ENCODE measurements around the gene YIF1B. TPM values are rescaled to one million over a fixed set of nuclear protein-coding genes. Genes with fewer than 3 reads are reported as not detected.

The YIF1B gene
- total and polyA plus RNA-seq, 9 of the 15 experiments (the other 6 are each of a cell fraction or from before 2014, with no cell fraction given) = 8.5 to 586 (median 323) TPM

DNA sequence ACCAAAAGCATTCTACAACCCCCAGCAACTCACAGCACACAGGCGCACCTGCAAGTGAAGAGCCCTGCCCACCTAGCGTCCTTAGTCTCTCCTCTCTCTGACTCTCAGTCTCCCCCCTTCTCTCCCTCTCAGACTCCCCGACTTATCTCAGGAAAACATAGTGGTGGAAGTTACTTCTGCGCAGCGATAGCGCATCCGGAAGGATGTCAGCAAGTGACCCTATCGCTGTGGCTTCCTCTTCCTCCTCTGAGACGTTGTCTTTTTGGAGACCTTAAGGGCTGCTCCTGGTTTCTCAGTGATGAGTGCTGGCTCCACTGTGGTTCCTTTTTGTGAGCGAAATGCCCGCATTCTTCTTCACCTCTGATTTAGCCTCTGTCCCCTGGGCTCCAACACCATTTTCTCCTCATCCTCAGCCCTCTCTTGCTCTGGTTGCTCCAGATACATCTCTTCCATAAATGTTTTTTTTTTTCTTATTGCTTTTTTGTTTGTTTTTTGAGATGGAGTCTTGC lies 1.4 kb upstream of the YIF1B start (continued):
- TF ChIP-seq TRIM24 (IDR thresholded peaks at IDR 0.05) (peak; percentile 93 to 95), RBM15 (IDR thresholded peaks at IDR 0.05; ENCODE audit: insufficient read depth, low read length) (no peak), THAP12 (CRISPR knock-in tag; IDR thresholded peaks at IDR 0.05) (no peak), GTF2B (IDR thresholded peaks at IDR 0.05; ENCODE audit: extremely low read depth, insufficient read length) (no peak), ZNF583 (CRISPR knock-in tag; IDR thresholded peaks at IDR 0.05) (no peak), HIVEP1 (CRISPR knock-in tag; IDR thresholded peaks at IDR 0.05) (no peak), MEF2D (tag; conservative IDR thresholded peaks at IDR 0.05; ENCODE audit: low read depth) (0 out of 2 replicates have a peak, but pooled peaks have one; percentile 23), ELK3 (CRISPR knock-in tag; IDR thresholded peaks at IDR 0.05) (no peak), STAT5A (IDR thresholded peaks at IDR 0.05; ENCODE audit: borderline replicate concordance, low read length) (peak; percentile 92), ZNF174 (CRISPR knock-in tag; IDR thresholded peaks at IDR 0.05) (no peak), CREB5 (CRISPR knock-in tag; IDR thresholded peaks at IDR 0.05) (no peak), TAF9B (IDR thresholded peaks at IDR 0.05; ENCODE audit: partially characterized antibody) (peak; percentile 83), KLF16 (IDR thresholded peaks at IDR 0.05) (peak; percentile 96), ZNF24 (IDR thresholded peaks at IDR 0.05) (peak; percentile 60; the same call in 1 of the 2 replicates), FOXM1 (IDR thresholded peaks at IDR 0.05; ENCODE audit: low read depth) (peak; percentile 94), FOXM1 (CRISPR knock-in tag; IDR thresholded peaks at IDR 0.05; ENCODE audit: low read depth) (no peak), ZNF785 (CRISPR knock-in tag; IDR thresholded peaks at IDR 0.05) (no peak), DPF2 (IDR thresholded peaks at IDR 0.05) (peak; percentile 99), SRSF9 (IDR thresholded peaks at IDR 0.05; ENCODE audit: borderline replicate concordance, low read depth, low read length) (no peak), CC2D1A (IDR thresholded peaks at IDR 0.05) (peak; percentile 96)
- TF ChIP-seq, protein P1, sequence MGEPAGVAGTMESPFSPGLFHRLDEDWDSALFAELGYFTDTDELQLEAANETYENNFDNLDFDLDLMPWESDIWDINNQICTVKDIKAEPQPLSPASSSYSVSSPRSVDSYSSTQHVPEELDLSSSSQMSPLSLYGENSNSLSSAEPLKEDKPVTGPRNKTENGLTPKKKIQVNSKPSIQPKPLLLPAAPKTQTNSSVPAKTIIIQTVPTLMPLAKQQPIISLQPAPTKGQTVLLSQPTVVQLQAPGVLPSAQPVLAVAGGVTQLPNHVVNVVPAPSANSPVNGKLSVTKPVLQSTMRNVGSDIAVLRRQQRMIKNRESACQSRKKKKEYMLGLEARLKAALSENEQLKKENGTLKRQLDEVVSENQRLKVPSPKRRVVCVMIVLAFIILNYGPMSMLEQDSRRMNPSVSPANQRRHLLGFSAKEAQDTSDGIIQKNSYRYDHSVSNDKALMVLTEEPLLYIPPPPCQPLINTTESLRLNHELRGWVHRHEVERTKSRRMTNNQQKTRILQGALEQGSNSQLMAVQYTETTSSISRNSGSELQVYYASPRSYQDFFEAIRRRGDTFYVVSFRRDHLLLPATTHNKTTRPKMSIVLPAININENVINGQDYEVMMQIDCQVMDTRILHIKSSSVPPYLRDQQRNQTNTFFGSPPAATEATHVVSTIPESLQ (CRISPR knock-in tag; IDR thresholded peaks at IDR 0.05) = no peak
- TF ChIP-seq, protein P2, sequence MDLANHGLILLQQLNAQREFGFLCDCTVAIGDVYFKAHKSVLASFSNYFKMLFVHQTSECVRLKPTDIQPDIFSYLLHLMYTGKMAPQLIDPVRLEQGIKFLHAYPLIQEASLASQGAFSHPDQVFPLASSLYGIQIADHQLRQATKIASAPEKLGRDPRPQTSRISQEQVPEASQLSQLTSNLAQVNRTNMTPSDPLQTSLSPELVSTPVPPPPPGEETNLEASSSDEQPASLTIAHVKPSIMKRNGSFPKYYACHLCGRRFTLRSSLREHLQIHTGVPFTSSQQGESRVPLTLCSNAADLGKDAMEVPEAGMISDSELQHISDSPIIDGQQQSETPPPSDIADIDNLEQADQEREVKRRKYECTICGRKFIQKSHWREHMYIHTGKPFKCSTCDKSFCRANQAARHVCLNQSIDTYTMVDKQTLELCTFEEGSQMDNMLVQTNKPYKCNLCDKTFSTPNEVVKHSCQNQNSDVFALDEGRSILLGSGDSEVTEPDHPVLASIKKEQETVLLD (IDR thresholded peaks at IDR 0.05) = peak; percentile 80; the same call in 1 of the 2 replicates

Data from K562 (cell line).